Measurements from ENCODE around the gene ATR.

Gene ATR

DNA sequence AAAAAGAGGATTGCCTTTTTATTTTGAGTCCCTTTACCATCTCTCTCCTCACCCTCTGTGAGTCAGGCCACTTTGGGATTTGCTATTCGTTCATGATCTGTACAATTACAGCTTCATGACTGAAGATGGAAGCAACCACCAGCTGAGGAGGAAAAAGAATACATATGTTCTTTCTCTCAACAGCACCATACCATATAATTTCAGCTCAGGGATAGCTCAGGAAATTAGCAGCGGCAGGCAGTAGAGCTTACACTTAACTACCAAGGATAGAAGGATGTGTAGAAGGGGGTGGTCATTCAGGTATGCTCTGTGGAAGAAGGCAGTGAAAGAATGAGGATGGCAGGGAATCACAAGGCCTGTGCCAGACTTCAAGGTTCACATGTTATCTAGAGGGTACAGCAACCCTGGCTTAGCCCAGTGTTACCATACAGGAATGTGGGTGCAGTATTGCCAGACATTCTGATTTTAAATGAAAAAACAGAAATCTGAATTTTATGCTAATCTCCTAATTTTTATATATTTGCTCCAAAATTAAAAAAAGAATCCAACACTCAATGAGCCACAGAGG is 35.6 kb upstream of the ATR start:
- Histone ChIP-seq H3K27ac (ENCODE audit: low read length) (no peak overlapping the region), H3K9ac (ENCODE audit: low read length) (no peak overlapping the region), H4K20me1 (ENCODE audit: insufficient read depth, low read length) (no peaks in the 10 kb centered on the region), H3K27me3 (ENCODE audit: low read depth, low read length) (no peaks in the 10 kb centered on the region), H2AFZ (ENCODE audit: low read depth, low read length) (no peak overlapping the region), H3K9me3 (ENCODE audit: insufficient read depth, low read length) (no peaks in the 10 kb centered on the region), H3K4me1 (ENCODE audit: low read length) (peaks cover 3% of the 10 kb centered on the region), H3K4me3 (ENCODE audit: low read length) (no peak overlapping the region), H3K4me2 (ENCODE audit: low read length) (no peak overlapping the region), H3K36me3 (replicated peaks; ENCODE audit: low read depth, low read length) (no peaks in the 10 kb centered on the region), H3K79me2 (ENCODE audit: low read length) (no peaks in the 10 kb centered on the region)
- TF ChIP-seq EZH2phosphoT487 (IDR thresholded peaks at IDR 0.05; ENCODE audit: low read depth) = no peak
- TF ChIP-seq, protein P1, sequence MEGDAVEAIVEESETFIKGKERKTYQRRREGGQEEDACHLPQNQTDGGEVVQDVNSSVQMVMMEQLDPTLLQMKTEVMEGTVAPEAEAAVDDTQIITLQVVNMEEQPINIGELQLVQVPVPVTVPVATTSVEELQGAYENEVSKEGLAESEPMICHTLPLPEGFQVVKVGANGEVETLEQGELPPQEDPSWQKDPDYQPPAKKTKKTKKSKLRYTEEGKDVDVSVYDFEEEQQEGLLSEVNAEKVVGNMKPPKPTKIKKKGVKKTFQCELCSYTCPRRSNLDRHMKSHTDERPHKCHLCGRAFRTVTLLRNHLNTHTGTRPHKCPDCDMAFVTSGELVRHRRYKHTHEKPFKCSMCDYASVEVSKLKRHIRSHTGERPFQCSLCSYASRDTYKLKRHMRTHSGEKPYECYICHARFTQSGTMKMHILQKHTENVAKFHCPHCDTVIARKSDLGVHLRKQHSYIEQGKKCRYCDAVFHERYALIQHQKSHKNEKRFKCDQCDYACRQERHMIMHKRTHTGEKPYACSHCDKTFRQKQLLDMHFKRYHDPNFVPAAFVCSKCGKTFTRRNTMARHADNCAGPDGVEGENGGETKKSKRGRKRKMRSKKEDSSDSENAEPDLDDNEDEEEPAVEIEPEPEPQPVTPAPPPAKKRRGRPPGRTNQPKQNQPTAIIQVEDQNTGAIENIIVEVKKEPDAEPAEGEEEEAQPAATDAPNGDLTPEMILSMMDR (IDR thresholded peaks at IDR 0.05; ENCODE audit: low read depth, low read length) = no peak

- H3K4me1 ChIP-seq (ENCODE audit: low read length) = peaks cover 3% of the 10 kb centered on the region
- no peak overlapping the region for H3K4me2 ChIP-seq (ENCODE audit: low read length)
- H3K27me3 ChIP-seq (ENCODE audit: low read depth, low read length) = no peaks in the 10 kb centered on the region
- TF ChIP-seq, protein P1 (IDR thresholded peaks at IDR 0.05; ENCODE audit: low read depth, low read length) = no peak
- TF ChIP-seq EZH2phosphoT487 (IDR thresholded peaks at IDR 0.05; ENCODE audit: low read depth) = no peak
- H3K79me2 ChIP-seq (ENCODE audit: low read length) = no peaks in the 10 kb centered on the region
- H3K27ac ChIP-seq (ENCODE audit: low read length) = no peak overlapping the region
- no peaks in the 10 kb centered on the region for H3K36me3 ChIP-seq (replicated peaks; ENCODE audit: low read depth, low read length)
- no peak overlapping the region for H3K9ac ChIP-seq (ENCODE audit: low read length)
- no peak overlapping the region for H3K4me3 ChIP-seq (ENCODE audit: low read length)
- H2AFZ ChIP-seq (ENCODE audit: low read depth, low read length) = no peak overlapping the region
- no peaks in the 10 kb centered on the region for H3K9me3 ChIP-seq (ENCODE audit: insufficient read depth, low read length)
- no peaks in the 10 kb centered on the region for H4K20me1 ChIP-seq (ENCODE audit: insufficient read depth, low read length)
Measured at GRCh38 chr3:142613491-142613890, 35.0 kb upstream of the ATR start.

GRCh38 chr3:142611206-142611605 is 32.7 kb upstream of the ATR start:
- H4K20me1 ChIP-seq (ENCODE audit: insufficient read depth, low read length) = no peaks in the 10 kb centered on the region
- no peak overlapping the region for H3K27ac ChIP-seq (ENCODE audit: low read length)
- no peak overlapping the region for H3K4me3 ChIP-seq (ENCODE audit: low read length)
- no peak overlapping the region for H3K9ac ChIP-seq (ENCODE audit: low read length)
- no peaks in the 10 kb centered on the region for H3K27me3 ChIP-seq (ENCODE audit: low read depth, low read length)
- no peaks in the 10 kb centered on the region for H3K36me3 ChIP-seq (replicated peaks; ENCODE audit: low read depth, low read length)
- peaks cover 6% of the 10 kb centered on the region for H3K4me1 ChIP-seq (ENCODE audit: low read length)
- H3K79me2 ChIP-seq (ENCODE audit: low read length) = no peaks in the 10 kb centered on the region
- TF ChIP-seq, protein P1 (IDR thresholded peaks at IDR 0.05; ENCODE audit: low read depth, low read length) = no peak
- TF ChIP-seq EZH2phosphoT487 (IDR thresholded peaks at IDR 0.05; ENCODE audit: low read depth) = no peak
- H3K4me2 ChIP-seq (ENCODE audit: low read length) = no peak overlapping the region
- H2AFZ ChIP-seq (ENCODE audit: low read depth, low read length) = no peak overlapping the region
- H3K9me3 ChIP-seq (ENCODE audit: insufficient read depth, low read length) = no peaks in the 10 kb centered on the region

- Histone ChIP-seq H3K79me2 (ENCODE audit: low read length) (no peaks in the 10 kb centered on the region), H3K9ac (ENCODE audit: low read length) (no peak overlapping the region), H3K36me3 (replicated peaks; ENCODE audit: low read depth, low read length) (no peaks in the 10 kb centered on the region), H3K4me3 (ENCODE audit: low read length) (no peak overlapping the region), H2AFZ (ENCODE audit: low read depth, low read length) (no peak overlapping the region), H4K20me1 (ENCODE audit: insufficient read depth, low read length) (no peaks in the 10 kb centered on the region), H3K4me1 (ENCODE audit: low read length) (peaks cover 27% of the 10 kb centered on the region), H3K4me2 (ENCODE audit: low read length) (no peak overlapping the region), H3K9me3 (ENCODE audit: insufficient read depth, low read length) (no peaks in the 10 kb centered on the region), H3K27ac (ENCODE audit: low read length) (no peak overlapping the region), H3K27me3 (ENCODE audit: low read depth, low read length) (no peaks in the 10 kb centered on the region)
- TF ChIP-seq, protein P1 (IDR thresholded peaks at IDR 0.05; ENCODE audit: low read depth, low read length) = no peak
- TF ChIP-seq EZH2phosphoT487 (IDR thresholded peaks at IDR 0.05; ENCODE audit: low read depth) = no peak
Measured at GRCh38 chr3:142609136-142609535, 30.6 kb upstream of the ATR start.

Measured in OCI-LY3 (cell line).